ENCODE measurements around the gene RANGAP1.
A peak's percentile ranks its signal among the peaks of the same experiment; 100 is the strongest.

RANGAP1 gene

GRCh38 chr22:41256254-41257253 lies 29.4 kb downstream of the RANGAP1 start:
- peak; percentile 65 for DNase-seq

- no peak for DNase-seq
Measured at GRCh38 chr22:41254230-41254629, 31.8 kb downstream of the RANGAP1 start.

GRCh38 chr22:41252365-41252764 lies 33.6 kb downstream of the RANGAP1 start:
- no peak for DNase-seq

GRCh38 chr22:41250127-41250526 lies 35.9 kb downstream of the RANGAP1 start:
- DNase-seq = no peak

- DNase-seq = no peak
Measured at GRCh38 chr22:41249442-41249841, 36.5 kb downstream of the RANGAP1 start.

- no peak for DNase-seq
Measured at GRCh38 chr22:41248758-41249157, 37.2 kb downstream of the RANGAP1 start.

GRCh38 chr22:41248314-41248713 lies 37.7 kb downstream of the RANGAP1 start:
- DNase-seq = no peak

GRCh38 chr22:41247703-41248102 lies 38.3 kb downstream of the RANGAP1 start:
- DNase-seq = no peak

GRCh38 chr22:41245917-41246499 lies 40.0 kb downstream of the RANGAP1 start:
- no peak for DNase-seq

GRCh38 chr22:41243361-41243760 lies 42.6 kb downstream of the RANGAP1 start:
- DNase-seq = no peak

- no peak for DNase-seq
Measured at GRCh38 chr22:41242396-41243117, 43.4 kb downstream of the RANGAP1 start.

GRCh38 chr22:41241133-41241676 lies 44.8 kb downstream of the RANGAP1 start:
- no peak for DNase-seq

- no peak for DNase-seq
Measured at GRCh38 chr22:41240377-41241132, 45.4 kb downstream of the RANGAP1 start, which contains the start of gene CHADL. Gene CHADL, minus strand, starts transcription at chr22:41240931. Its CDS starts 50 bp downstream, at chr22:41240881.

- DNase-seq = no peak
Measured at GRCh38 chr22:41239443-41240128, 46.4 kb downstream of the RANGAP1 start.

- no peak for DNase-seq
Measured at GRCh38 chr22:41238570-41239442, 47.2 kb downstream of the RANGAP1 start.

GRCh38 chr22:41237707-41238569 lies 48.0 kb downstream of the RANGAP1 start:
- DNase-seq = peak; percentile 17

- DNase-seq = no peak
Measured at GRCh38 chr22:41237036-41237706, 48.8 kb downstream of the RANGAP1 start.

- DNase-seq = no peak
Measured at GRCh38 chr22:41234815-41235695, 50.9 kb downstream of the RANGAP1 start.
